Peyer's patch (tissue), 4 donors: ENCODE measurements around the gene TMEM204.

ENCODE experiments used
- CTCF ChIP-seq, 6 experiments: fragments of 450-650 bp in 4 of 6; fragments of 200-600 bp in 2 of 6; sonication (generic) in 1 of 6; IDR thresholded peaks; one replicate each; pipeline ENCODE4 v1.5.1; 2017 to 2019; ENCODE audit warnings: antibody characterized with exemption in 6 of 6, mild to moderate bottlenecking in 3 of 6, moderate library complexity in 1 of 6
- POLR2A ChIP-seq, 2 donors: fragments of 450-650 bp; IDR thresholded peaks; one replicate each; pipeline ENCODE4 v1.5.1; 2017; ENCODE audit warnings: antibody characterized with exemption in 2 of 2, mild to moderate bottlenecking in 2 of 2, moderate library complexity in 2 of 2

DNA sequence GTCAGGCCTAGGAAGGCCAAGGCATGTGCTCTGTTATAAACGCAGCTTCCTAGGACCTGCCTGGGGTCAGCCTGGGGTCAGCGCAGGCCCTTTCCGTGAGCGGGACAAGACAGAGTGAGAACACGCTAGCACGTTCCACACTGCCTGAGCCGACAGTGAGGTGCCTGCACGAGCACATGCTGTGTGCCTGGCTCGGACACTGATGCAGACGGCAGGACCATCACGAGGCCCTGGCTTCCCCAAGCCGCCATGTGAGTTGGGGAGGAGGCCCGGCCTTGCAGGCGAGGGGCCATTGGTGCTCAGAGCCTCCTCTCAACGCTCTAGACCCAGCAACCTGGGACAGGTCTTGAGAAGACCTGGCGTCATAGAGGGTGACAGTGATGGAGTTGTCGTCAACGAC, 9.1 kb downstream of the TMEM204 start:
- TF ChIP-seq CTCF (IDR thresholded peaks at IDR 0.05) (no peak), POLR2A (IDR thresholded peaks at IDR 0.05) (no peak)
